ENCODE measurements around the gene COL25A1.

- TF ChIP-seq CTCF (IDR thresholded peaks at IDR 0.05; ENCODE audit: low read depth, low read length, missing input control) (no peak), ATF3 (IDR thresholded peaks at IDR 0.05) (no peak), RAD21 (IDR thresholded peaks at IDR 0.05) (no peak), NR2F2 (IDR thresholded peaks at IDR 0.05) (no peak), FOXA1 (IDR thresholded peaks at IDR 0.05) (no peak), JUND (IDR thresholded peaks at IDR 0.05) (no peak), TAF1 (conservative IDR thresholded peaks at IDR 0.05) (no peak), EGR1 (IDR thresholded peaks at IDR 0.05; ENCODE audit: low read depth in 2 of 2) (no peak), ZBTB33 (IDR thresholded peaks at IDR 0.05) (no peak), HNF4A (conservative IDR thresholded peaks at IDR 0.05) (no peak)
These were observed 381.9 kb downstream of the COL25A1 start for GRCh38 chr4:108920395-108921087.
